HCT116 (cell line): ENCODE measurements around the gene ARHGAP33. TPM values are rescaled to one million over a fixed set of nuclear protein-coding genes. Genes with fewer than 3 reads are reported as not detected.

ENCODE experiments used
- ATAC-seq: fragments of 200-7000 bp; cut with Tn5 transposase; 2 replicates; pipeline ENCODE4 v1.9.1; 2020; ENCODE audit warnings: mild to moderate bottlenecking, moderate library complexity
- BruUV-seq: library from RNA; stranded (reverse); fragments of 400-500 nt; replicated peaks from 2 replicates; lab custom pipeline; 2021; lab: Mats Ljungman, UMichigan
- CTCF ChIA-PET: fragments of 300-600 bp; sonication (Branson Sonifier 250); formaldehyde crosslinking; loops from one replicate; lab custom pipeline; 2021; ENCODE audit warnings: antibody characterized with exemption; lab: Charles Lee
- POLR2A ChIA-PET: fragments of 300-600, 350-600 bp; sonication (Branson Sonifier 250); formaldehyde crosslinking; loops from one replicate; lab custom pipeline; 2021; ENCODE audit warnings: antibody characterized with exemption; lab: Charles Lee
- RAD21 ChIA-PET, 2 experiments: fragments of 300-600 bp; sonication (Branson Sonifier 250); formaldehyde crosslinking; loops; one replicate each; lab custom pipeline; 2023; ENCODE audit warnings: low total read pairs in 2 of 2; ENCODE audit not compliant: uncharacterized antibody in 2 of 2, unreplicated experiment in 2 of 2, low non-redundant PET in 1 of 2; lab: Charles Lee
- DNase-seq: peaks from one replicate; pipeline ENCODE4 v3.0.0-alpha.2; 2010; ENCODE audit warnings: low read depth, low spot score
- H2AFZ ChIP-seq: fragments of 200-600 bp; shearing (Covaris generic), sonication (generic); 2 replicates; pipeline ENCODE4 v1.6.1; 2017; ENCODE audit warnings: low read depth, mixed run types, mixed read lengths, antibody characterized with exemption, low read length; ENCODE audit not compliant: poor library complexity, severe bottlenecking
- H3K27ac ChIP-seq: 2 replicates; pipeline ENCODE4 v1.5.1; 2012; ENCODE audit warnings: low read depth, low read length
- H3K27me3 ChIP-seq: fragments of 200-600 bp; sonication (generic); 2 replicates; pipeline ENCODE4 v1.6.1; 2016; ENCODE audit warnings: mixed run types, low read length, mixed read lengths; ENCODE audit not compliant: insufficient read depth
- H3K36me3 ChIP-seq, 2 experiments: fragments of 200-500 bp in 1 of 2; fragments of 200-600 bp in 1 of 2; sonication (Bioruptor generic) in 1 of 2; sonication (generic) in 1 of 2; 2 replicates each; pipeline versions ENCODE4 v1.5.1 to v1.6.1; 2014 to 2016; ENCODE audit warnings: low read length in 2 of 2, inconsistent platforms in 1 of 2, mixed read lengths in 1 of 2, mixed run types in 1 of 2; ENCODE audit not compliant: insufficient read depth in 2 of 2, control insufficient read depth in 1 of 2
- H3K4me1 ChIP-seq, 2 experiments: fragments of 200-600 bp in 1 of 2; sonication (generic) in 1 of 2; 2 replicates each; pipeline versions ENCODE4 v1.5.1 to v1.6.1; 2012 to 2017; ENCODE audit warnings: low read length in 2 of 2, inconsistent platforms in 1 of 2, mild to moderate bottlenecking in 1 of 2, mixed read lengths in 1 of 2, mixed run types in 1 of 2, moderate library complexity in 1 of 2; ENCODE audit not compliant: insufficient read depth in 2 of 2, control insufficient read depth in 1 of 2
- H3K4me2 ChIP-seq: fragments of 200-600 bp; sonication (generic); 2 replicates; pipeline ENCODE4 v1.6.1; 2017; ENCODE audit warnings: mixed run types, low read length, mixed read lengths
- H3K4me3 ChIP-seq, 2 experiments: fragments of 200-600 bp in 1 of 2; sonication (generic) in 1 of 2; replicated peaks in 1 of 2; 2 replicates each; pipeline ENCODE4 v1.5.1; 2011 to 2016; ENCODE audit warnings: low read length in 2 of 2, control low read depth in 1 of 2, low read depth in 1 of 2, mild to moderate bottlenecking in 1 of 2, mixed read lengths in 1 of 2, mixed run types in 1 of 2
- H3K79me2 ChIP-seq: fragments of 200-600 bp; sonication (generic); 2 replicates; pipeline ENCODE4 v1.6.1; 2017; ENCODE audit warnings: mild to moderate bottlenecking, mixed run types, low read length, moderate library complexity, mixed read lengths; ENCODE audit not compliant: insufficient read depth
- H3K9ac ChIP-seq: fragments of 200-600 bp; sonication (generic); 2 replicates; pipeline ENCODE4 v1.6.1; 2016; ENCODE audit warnings: low read length, mixed read lengths
- H3K9me2 ChIP-seq: fragments of 200-600 bp; sonication (generic), shearing (Covaris generic); 2 replicates; pipeline ENCODE4 v1.6.1; 2017; ENCODE audit warnings: mixed run types, mild to moderate bottlenecking, moderate library complexity; ENCODE audit not compliant: insufficient read depth
- H3K9me3 ChIP-seq, 2 experiments: fragments of 200-500 bp in 1 of 2; fragments of 200-600 bp in 1 of 2; sonication (Bioruptor generic) in 1 of 2; sonication (generic) in 1 of 2; 2 replicates each; pipeline ENCODE4 v1.6.1; 2014 to 2017; ENCODE audit warnings: low read length in 2 of 2, mixed read lengths in 2 of 2, inconsistent platforms in 1 of 2, low read depth in 1 of 2, mild to moderate bottlenecking in 1 of 2, mixed run types in 1 of 2, moderate library complexity in 1 of 2; ENCODE audit not compliant: control insufficient read depth in 1 of 2, insufficient read depth in 1 of 2
- H4K20me1 ChIP-seq: fragments of 200-600 bp; sonication (generic), shearing (Covaris generic); 2 replicates; pipeline ENCODE4 v1.6.1; 2017; ENCODE audit warnings: mixed run types, mild to moderate bottlenecking, moderate library complexity; ENCODE audit not compliant: insufficient read depth
- CEBPB ChIP-seq: IDR thresholded peaks from 2 replicates; pipeline ENCODE4 v1.6.1; 2012; ENCODE audit warnings: low read depth
- CTCF ChIP-seq, 3 experiments: fragments of 200-600 bp in 1 of 3; sonication (generic) in 1 of 3; IDR thresholded peaks in 2 of 3; conservative IDR thresholded peaks in 1 of 3; 2 replicates each; pipeline ENCODE4 v1.5.1; 2012 to 2017; ENCODE audit warnings: low read depth in 2 of 3, low read length in 2 of 3, antibody characterized with exemption in 1 of 3, borderline replicate concordance in 1 of 3, control low read depth in 1 of 3, mild to moderate bottlenecking in 1 of 3, mixed read lengths in 1 of 3, mixed run types in 1 of 3, moderate library complexity in 1 of 3; ENCODE audit not compliant: insufficient read depth in 1 of 3
- EGR1 ChIP-seq: IDR thresholded peaks from 2 replicates; pipeline ENCODE4 v1.6.1; 2012; ENCODE audit warnings: low read depth
- ELF1 ChIP-seq: IDR thresholded peaks from 2 replicates; pipeline ENCODE4 v1.6.1; 2012; ENCODE audit warnings: low read depth, borderline replicate concordance
- EZH2 ChIP-seq: fragments of 200-600 bp; sonication (generic); IDR thresholded peaks from 2 replicates; pipeline ENCODE4 v1.6.1; 2017; ENCODE audit warnings: antibody characterized with exemption, mixed run types
- FOSL1 ChIP-seq: IDR thresholded peaks from 2 replicates; pipeline ENCODE4 v1.6.1; 2012; ENCODE audit warnings: low read depth
- POLR2A ChIP-seq: IDR thresholded peaks from 2 replicates; pipeline ENCODE4 v1.7.0; 2011; ENCODE audit warnings: borderline replicate concordance; ENCODE audit not compliant: insufficient read depth, insufficient read length; ENCODE audit errors: extremely low read depth
- RAD21 ChIP-seq: IDR thresholded peaks from 2 replicates; pipeline ENCODE4 v1.6.1; 2012; ENCODE audit warnings: low read depth, mild to moderate bottlenecking
- SIN3A ChIP-seq: IDR thresholded peaks from 2 replicates; pipeline ENCODE4 v1.6.1; 2012; ENCODE audit warnings: low read depth
- SRF ChIP-seq: IDR thresholded peaks from 2 replicates; pipeline ENCODE4 v1.6.1; 2012; ENCODE audit warnings: low read depth
- YY1 ChIP-seq: IDR thresholded peaks from 2 replicates; pipeline ENCODE4 v1.6.1; 2011; ENCODE audit warnings: low read length, low read depth, moderate library complexity, mild to moderate bottlenecking; ENCODE audit not compliant: insufficient replicate concordance; ENCODE audit errors: extremely low read depth
- ZFX ChIP-seq: fragments of 450-650 bp; IDR thresholded peaks from 2 replicates; pipeline ENCODE4 v1.6.1; 2017
- ZNF274 ChIP-seq: fragments of 200-500 bp; sonication (Bioruptor generic); IDR thresholded peaks from 2 replicates; pipeline ENCODE4 v1.6.1; 2014; ENCODE audit warnings: mild to moderate bottlenecking, low read depth, low read length, inconsistent platforms
- intact Hi-C: fragments of 100-400 bp; cut with micrococcal nuclease; formaldehyde crosslinking; loops from 2 replicates; pipeline ENCODE4 v1.10.0; 2022
- total RNA-seq: library from RNA; stranded (reverse); gene quantifications from one replicate; pipeline ENCODE4 v1.2.1, GENCODE V29; 2021; ENCODE audit not compliant: unreplicated experiment
- TF ChIP-seq, protein P1 (sequence below): IDR thresholded peaks from 2 replicates; pipeline ENCODE4 v1.6.1; 2012; ENCODE audit warnings: low read depth
- TF ChIP-seq, protein P2 (sequence below): IDR thresholded peaks from 2 replicates; pipeline ENCODE4 v1.6.1; 2011; ENCODE audit warnings: mild to moderate bottlenecking, low read length, moderate library complexity; ENCODE audit not compliant: insufficient replicate concordance; ENCODE audit errors: extremely low read depth

The ARHGAP33 gene
- total RNA-seq, 1 experiment from 2014 or later: 30.2 TPM

DNA sequence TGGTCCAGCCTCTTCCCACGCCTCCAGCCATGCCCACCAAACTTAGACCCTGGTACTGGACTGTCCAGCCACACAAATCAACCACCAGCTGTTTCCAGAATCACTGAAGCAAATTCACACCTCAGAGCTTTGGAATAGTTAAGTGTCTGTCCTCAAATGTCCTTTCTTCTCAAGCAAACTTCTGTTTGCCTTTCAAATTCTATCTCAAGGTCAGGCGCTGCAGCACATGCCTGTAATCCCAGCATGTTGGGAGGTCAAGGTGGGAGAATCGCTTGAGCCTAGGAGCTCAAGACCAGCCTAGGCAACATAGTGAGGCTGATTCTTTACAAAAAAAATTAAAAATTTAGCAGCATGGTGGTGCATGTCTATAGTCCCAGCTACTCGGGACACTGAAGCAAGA is 56.7 kb downstream of the ARHGAP33 start:
- H3K9me2 ChIP-seq: no peaks in the 10 kb centered on the region
- no peak overlapping the region for H2AFZ ChIP-seq
- H4K20me1 ChIP-seq: no peaks in the 10 kb centered on the region
- H3K36me3 ChIP-seq: no peaks in the 10 kb centered on the region
- no peak overlapping the region for H3K4me2 ChIP-seq
- ChIA-PET CTCF (no interaction called here), RAD21 (no interaction called here), POLR2A (no interaction called here)
- H3K4me1 ChIP-seq: no peaks in the 10 kb centered on the region
- no TSS peak for BruUV-seq
- TF ChIP-seq SIN3A (no peak), ZFX (no peak), SRF (no peak), RAD21 (no peak), ELF1 (no peak), CEBPB (no peak), EGR1 (no peak), CTCF (IDR thresholded peaks at IDR 0.05 in 2 of 3, conservative IDR thresholded peaks at IDR 0.05 in 1 of 3; ENCODE audit: borderline replicate concordance in 1 of 3, insufficient read depth in 1 of 3, low read depth in 2 of 3, low read length in 2 of 3) (no peak), ZNF274 (no peak), FOSL1 (no peak), YY1 (no peak), EZH2 (no peak), POLR2A (no peak)
- TF ChIP-seq, protein P1, sequence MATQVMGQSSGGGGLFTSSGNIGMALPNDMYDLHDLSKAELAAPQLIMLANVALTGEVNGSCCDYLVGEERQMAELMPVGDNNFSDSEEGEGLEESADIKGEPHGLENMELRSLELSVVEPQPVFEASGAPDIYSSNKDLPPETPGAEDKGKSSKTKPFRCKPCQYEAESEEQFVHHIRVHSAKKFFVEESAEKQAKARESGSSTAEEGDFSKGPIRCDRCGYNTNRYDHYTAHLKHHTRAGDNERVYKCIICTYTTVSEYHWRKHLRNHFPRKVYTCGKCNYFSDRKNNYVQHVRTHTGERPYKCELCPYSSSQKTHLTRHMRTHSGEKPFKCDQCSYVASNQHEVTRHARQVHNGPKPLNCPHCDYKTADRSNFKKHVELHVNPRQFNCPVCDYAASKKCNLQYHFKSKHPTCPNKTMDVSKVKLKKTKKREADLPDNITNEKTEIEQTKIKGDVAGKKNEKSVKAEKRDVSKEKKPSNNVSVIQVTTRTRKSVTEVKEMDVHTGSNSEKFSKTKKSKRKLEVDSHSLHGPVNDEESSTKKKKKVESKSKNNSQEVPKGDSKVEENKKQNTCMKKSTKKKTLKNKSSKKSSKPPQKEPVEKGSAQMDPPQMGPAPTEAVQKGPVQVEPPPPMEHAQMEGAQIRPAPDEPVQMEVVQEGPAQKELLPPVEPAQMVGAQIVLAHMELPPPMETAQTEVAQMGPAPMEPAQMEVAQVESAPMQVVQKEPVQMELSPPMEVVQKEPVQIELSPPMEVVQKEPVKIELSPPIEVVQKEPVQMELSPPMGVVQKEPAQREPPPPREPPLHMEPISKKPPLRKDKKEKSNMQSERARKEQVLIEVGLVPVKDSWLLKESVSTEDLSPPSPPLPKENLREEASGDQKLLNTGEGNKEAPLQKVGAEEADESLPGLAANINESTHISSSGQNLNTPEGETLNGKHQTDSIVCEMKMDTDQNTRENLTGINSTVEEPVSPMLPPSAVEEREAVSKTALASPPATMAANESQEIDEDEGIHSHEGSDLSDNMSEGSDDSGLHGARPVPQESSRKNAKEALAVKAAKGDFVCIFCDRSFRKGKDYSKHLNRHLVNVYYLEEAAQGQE: no peak
- TF ChIP-seq, protein P2, sequence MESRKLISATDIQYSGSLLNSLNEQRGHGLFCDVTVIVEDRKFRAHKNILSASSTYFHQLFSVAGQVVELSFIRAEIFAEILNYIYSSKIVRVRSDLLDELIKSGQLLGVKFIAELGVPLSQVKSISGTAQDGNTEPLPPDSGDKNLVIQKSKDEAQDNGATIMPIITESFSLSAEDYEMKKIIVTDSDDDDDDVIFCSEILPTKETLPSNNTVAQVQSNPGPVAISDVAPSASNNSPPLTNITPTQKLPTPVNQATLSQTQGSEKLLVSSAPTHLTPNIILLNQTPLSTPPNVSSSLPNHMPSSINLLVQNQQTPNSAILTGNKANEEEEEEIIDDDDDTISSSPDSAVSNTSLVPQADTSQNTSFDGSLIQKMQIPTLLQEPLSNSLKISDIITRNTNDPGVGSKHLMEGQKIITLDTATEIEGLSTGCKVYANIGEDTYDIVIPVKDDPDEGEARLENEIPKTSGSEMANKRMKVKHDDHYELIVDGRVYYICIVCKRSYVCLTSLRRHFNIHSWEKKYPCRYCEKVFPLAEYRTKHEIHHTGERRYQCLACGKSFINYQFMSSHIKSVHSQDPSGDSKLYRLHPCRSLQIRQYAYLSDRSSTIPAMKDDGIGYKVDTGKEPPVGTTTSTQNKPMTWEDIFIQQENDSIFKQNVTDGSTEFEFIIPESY: no peak
- H3K79me2 ChIP-seq: no peaks in the 10 kb centered on the region
- no peaks in the 10 kb centered on the region for H3K9me3 ChIP-seq
- no peak for ATAC-seq
- no peak for DNase-seq
- no peak overlapping the region for H3K27ac ChIP-seq
- H3K27me3 ChIP-seq: peaks cover 38% of the 10 kb centered on the region; the same call in 1 of the 2 replicates
- intact Hi-C loops: no loop called here
- no peak overlapping the region for H3K4me3 ChIP-seq
- no peak overlapping the region for H3K9ac ChIP-seq
